NOMO-1 treated with dmso at 0.1 percent for 144 hours (cell line): ENCODE data around the gene TXNL4B.

ENCODE experiments used
- DNase-seq: peaks from one replicate; lab custom pipeline; 2025; ENCODE audit not compliant: unreplicated experiment; lab: John Stamatoyannopoulos, UW

The TXNL4B gene

DNA sequence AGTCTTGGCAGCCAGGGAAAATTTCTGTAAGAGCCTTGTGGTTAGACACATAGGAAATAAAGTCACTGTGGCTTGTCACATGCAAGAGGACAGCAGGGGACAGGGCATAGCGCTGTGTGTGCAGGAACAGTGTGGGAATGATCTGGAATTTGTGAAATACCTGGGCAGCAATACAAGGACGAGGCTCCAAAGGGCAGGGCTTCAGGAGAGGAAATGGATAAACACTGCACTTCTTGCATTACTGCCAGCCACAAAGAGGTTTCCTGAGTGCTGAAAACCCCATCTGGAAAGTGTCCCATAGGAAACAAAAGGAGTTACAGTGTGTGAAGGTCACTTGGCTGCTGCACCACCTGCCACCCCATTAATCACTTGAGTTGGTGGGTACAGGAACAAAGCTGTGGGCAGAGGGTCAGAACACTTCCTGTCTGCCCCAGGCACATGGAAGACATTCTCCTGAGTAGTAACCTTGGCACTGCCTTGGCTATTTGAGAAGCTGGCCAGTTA is 51.2 kb downstream of the TXNL4B start:
- DNase-seq: no peak

DNA sequence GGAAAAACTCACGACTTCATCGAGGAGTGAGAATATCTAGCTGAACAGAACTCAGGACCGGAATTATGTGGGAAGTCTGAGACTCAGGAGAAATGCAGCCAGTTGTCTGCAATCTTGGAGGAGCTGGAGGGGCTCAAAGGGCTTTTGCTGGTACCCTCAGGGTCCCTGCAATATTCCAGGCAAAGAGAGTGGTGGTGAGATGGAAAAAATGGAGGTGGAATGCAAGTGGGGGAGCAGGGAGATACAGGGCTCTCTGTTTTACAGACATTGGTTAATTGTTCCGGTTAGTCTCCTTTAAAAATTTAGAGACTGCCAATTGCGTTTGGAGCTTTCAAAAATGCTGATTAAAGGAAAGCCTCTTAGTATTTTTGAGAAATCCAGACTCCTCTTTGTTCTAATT is 57.3 kb downstream of the TXNL4B start:
- DNase-seq: no peak
